ENCODE data around the gene NR3C1. TPM values are rescaled to one million over a fixed set of nuclear protein-coding genes. Genes with fewer than 3 reads are reported as not detected.

The NR3C1 gene
- total RNA-seq, 1 donor from 2014 or later = 46.7 TPM

GRCh38 chr5:143426437-143426991 is 23.0 kb upstream of the NR3C1 start:
- H3K4me3 ChIP-seq = no peak overlapping the region
- DNase-seq (ENCODE audit: extremely low spot score in 2 of 2) = no peak
- no peak overlapping the region for H3K27ac ChIP-seq
- H3K36me3 ChIP-seq = no peaks in the 10 kb centered on the region
- no peaks in the 10 kb centered on the region for H3K4me1 ChIP-seq
- TF ChIP-seq, protein P1, sequence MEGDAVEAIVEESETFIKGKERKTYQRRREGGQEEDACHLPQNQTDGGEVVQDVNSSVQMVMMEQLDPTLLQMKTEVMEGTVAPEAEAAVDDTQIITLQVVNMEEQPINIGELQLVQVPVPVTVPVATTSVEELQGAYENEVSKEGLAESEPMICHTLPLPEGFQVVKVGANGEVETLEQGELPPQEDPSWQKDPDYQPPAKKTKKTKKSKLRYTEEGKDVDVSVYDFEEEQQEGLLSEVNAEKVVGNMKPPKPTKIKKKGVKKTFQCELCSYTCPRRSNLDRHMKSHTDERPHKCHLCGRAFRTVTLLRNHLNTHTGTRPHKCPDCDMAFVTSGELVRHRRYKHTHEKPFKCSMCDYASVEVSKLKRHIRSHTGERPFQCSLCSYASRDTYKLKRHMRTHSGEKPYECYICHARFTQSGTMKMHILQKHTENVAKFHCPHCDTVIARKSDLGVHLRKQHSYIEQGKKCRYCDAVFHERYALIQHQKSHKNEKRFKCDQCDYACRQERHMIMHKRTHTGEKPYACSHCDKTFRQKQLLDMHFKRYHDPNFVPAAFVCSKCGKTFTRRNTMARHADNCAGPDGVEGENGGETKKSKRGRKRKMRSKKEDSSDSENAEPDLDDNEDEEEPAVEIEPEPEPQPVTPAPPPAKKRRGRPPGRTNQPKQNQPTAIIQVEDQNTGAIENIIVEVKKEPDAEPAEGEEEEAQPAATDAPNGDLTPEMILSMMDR (IDR thresholded peaks at IDR 0.05) = no peak
- TF ChIP-seq POLR2A (IDR thresholded peaks at IDR 0.05) = no peak
- TF ChIP-seq POLR2AphosphoS5 (IDR thresholded peaks at IDR 0.05; ENCODE audit: insufficient read depth in 1 of 2, low read depth in 1 of 2) = no peak
- H3K27me3 ChIP-seq = no peaks in the 10 kb centered on the region
- no peaks in the 10 kb centered on the region for H3K9me3 ChIP-seq
- intact Hi-C loops (cut with DNase I) = no loop called here

DNA sequence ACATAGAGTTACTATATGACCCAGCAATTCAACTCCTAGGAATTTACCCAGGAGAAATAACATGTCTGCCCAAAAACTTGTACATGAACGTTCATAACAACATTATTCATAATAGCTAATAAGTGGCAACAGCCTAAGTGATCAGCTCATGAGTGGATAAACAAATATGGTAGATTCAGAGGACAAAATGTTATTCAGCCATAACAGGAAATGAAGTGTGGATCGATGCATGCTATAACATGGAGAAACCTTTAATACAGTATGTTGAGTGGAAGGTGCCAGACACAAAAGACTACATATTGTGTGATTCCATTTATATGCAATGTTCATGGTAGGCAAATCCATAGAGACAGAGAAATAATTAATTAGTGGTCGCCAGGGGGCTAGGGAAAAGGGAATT is 22.3 kb upstream of the NR3C1 start:
- Histone ChIP-seq H3K4me1 (no peaks in the 10 kb centered on the region), H3K4me3 (no peak overlapping the region), H3K27ac (no peak overlapping the region), H3K27me3 (no peaks in the 10 kb centered on the region), H3K9me3 (no peaks in the 10 kb centered on the region), H3K36me3 (no peaks in the 10 kb centered on the region)
- intact Hi-C loops (cut with DNase I) = no loop called here
- TF ChIP-seq, protein P1 (IDR thresholded peaks at IDR 0.05) = no peak
- TF ChIP-seq POLR2AphosphoS5 (IDR thresholded peaks at IDR 0.05; ENCODE audit: insufficient read depth in 1 of 2, low read depth in 1 of 2) (no peak), POLR2A (IDR thresholded peaks at IDR 0.05) (no peak)
- no peak for DNase-seq (ENCODE audit: extremely low spot score in 2 of 2)

GRCh38 chr5:143418140-143418866 is 14.8 kb upstream of the NR3C1 start:
- H3K4me3 ChIP-seq = no peak overlapping the region
- TF ChIP-seq POLR2AphosphoS5 (IDR thresholded peaks at IDR 0.05; ENCODE audit: insufficient read depth in 1 of 2, low read depth in 1 of 2) (no peak), POLR2A (IDR thresholded peaks at IDR 0.05) (no peak)
- no peak overlapping the region for H3K27ac ChIP-seq
- no peaks in the 10 kb centered on the region for H3K27me3 ChIP-seq
- H3K36me3 ChIP-seq = no peaks in the 10 kb centered on the region
- no peaks in the 10 kb centered on the region for H3K4me1 ChIP-seq
- no peaks in the 10 kb centered on the region for H3K9me3 ChIP-seq
- DNase-seq (ENCODE audit: extremely low spot score in 2 of 2) = no peak
- intact Hi-C loops (cut with DNase I) = no loop called here

DNA sequence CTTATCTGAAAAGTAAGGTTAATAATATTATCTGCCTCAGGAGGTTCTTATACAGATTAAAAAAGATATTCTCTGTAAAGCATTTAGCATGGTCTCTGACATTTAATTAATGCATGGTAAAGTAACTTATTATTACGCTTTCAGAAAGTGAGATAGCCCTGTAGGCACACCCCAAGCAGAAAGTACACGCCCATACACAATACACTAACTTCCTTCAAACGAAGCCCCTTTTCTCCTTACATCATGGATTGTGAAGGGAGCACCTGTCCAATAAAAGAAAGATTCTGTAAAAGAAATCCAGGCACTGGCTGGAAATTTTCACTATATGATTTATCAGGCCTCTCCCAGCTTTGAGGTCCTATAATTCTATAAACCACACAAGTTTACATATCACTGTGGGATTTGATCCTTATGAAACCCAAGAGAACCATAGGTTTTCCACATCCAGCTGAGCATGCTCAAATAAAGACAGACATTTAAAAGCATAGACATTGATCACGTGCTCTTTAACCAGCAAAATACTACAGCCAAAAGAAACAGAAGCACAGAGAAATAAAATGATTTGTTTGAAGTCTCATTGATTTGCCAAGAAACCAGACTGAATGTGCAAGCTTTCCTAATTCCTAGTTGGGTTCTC is 14.1 kb upstream of the NR3C1 start:
- Histone ChIP-seq H3K27me3 (no peaks in the 10 kb centered on the region), H3K4me1 (no peaks in the 10 kb centered on the region), H3K4me3 (no peak overlapping the region), H3K36me3 (no peaks in the 10 kb centered on the region), H3K27ac (no peak overlapping the region), H3K9me3 (no peaks in the 10 kb centered on the region)
- DNase-seq (ENCODE audit: extremely low spot score in 2 of 2) = no peak
- TF ChIP-seq, protein P1 (IDR thresholded peaks at IDR 0.05) = no peak
- no peak for TF ChIP-seq POLR2AphosphoS5 (IDR thresholded peaks at IDR 0.05; ENCODE audit: insufficient read depth in 1 of 2, low read depth in 1 of 2)
- TF ChIP-seq POLR2A (IDR thresholded peaks at IDR 0.05) = no peak
- intact Hi-C loops (cut with DNase I) = no loop called here

DNA sequence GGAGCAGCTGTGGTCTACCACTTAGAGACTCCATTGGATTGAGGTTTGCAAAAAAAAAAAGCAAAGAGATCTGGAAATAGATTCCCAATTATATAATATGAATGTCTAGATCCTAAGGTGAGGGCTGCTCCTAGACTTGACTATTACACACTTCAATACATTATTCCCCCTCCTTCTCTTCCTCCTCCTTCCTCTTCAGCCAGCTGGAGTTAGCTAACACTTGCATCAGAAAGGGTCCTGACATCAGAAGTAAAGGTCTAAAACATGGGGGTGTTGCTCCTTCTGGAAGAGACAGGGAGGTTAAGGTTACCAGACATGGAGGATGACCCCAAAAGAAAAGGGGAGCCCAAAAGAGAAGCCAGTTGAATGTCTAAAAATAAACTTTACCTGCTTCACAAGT is 12.9 kb upstream of the NR3C1 start:
- intact Hi-C loops (cut with DNase I) = no loop called here
- DNase-seq (ENCODE audit: extremely low spot score in 2 of 2) = no peak

More for the DNA sequence above, 12.9 kb upstream of the NR3C1 start:
- no peak overlapping the region for H3K4me3 ChIP-seq
- H3K4me1 ChIP-seq = no peaks in the 10 kb centered on the region
- TF ChIP-seq, protein P1 (IDR thresholded peaks at IDR 0.05) = no peak
- no peak for TF ChIP-seq POLR2AphosphoS5 (IDR thresholded peaks at IDR 0.05; ENCODE audit: insufficient read depth in 1 of 2, low read depth in 1 of 2)
- no peaks in the 10 kb centered on the region for H3K27me3 ChIP-seq
- H3K27ac ChIP-seq = no peak overlapping the region
- no peaks in the 10 kb centered on the region for H3K9me3 ChIP-seq
- H3K36me3 ChIP-seq = no peaks in the 10 kb centered on the region
